Astrocyte (in vitro differentiated cells and primary cell): Measurements from ENCODE around the gene GADD45B.

Source experiments
- EZH2 ChIP-seq: IDR thresholded peaks from 2 replicates; pipeline ENCODE4 v1.6.1; 2012; ENCODE audit warnings: mild to moderate bottlenecking, low read length, inconsistent platforms; ENCODE audit not compliant: insufficient read depth
- TF ChIP-seq, protein P1 (sequence below): IDR thresholded peaks from 2 replicates; pipeline ENCODE4 v1.5.1; 2011; ENCODE audit warnings: low read depth, mild to moderate bottlenecking, inconsistent platforms, low read length, moderate library complexity; ENCODE audit not compliant: insufficient read depth

DNA sequence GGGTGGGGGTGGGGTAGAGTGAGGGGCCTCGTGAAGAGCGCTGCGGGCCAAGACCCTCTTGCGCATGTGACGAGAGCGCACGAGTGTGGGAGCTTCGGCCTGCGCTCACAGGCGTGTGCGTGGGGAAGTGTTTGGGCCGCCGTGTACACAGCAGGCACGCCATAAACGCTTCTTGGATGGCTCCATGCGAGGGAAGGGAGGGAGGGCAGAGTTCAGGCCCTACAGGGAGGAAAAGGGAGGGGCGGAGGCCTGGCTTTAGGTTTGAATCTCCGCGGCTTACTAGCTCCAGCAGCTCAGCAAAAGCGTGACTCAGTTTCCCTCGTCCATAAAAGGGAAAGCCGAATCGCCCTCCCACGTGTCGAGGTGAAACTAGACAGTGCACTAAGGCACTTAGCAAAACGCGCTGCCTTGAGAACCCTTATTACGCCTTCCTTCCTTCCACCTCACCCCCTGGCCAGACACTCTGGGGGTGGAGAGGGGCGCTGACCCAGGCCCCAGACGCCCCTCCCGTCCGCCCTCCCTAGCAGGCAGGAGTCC lies 12.5 kb downstream of the GADD45B start:
- TF ChIP-seq, protein P1, sequence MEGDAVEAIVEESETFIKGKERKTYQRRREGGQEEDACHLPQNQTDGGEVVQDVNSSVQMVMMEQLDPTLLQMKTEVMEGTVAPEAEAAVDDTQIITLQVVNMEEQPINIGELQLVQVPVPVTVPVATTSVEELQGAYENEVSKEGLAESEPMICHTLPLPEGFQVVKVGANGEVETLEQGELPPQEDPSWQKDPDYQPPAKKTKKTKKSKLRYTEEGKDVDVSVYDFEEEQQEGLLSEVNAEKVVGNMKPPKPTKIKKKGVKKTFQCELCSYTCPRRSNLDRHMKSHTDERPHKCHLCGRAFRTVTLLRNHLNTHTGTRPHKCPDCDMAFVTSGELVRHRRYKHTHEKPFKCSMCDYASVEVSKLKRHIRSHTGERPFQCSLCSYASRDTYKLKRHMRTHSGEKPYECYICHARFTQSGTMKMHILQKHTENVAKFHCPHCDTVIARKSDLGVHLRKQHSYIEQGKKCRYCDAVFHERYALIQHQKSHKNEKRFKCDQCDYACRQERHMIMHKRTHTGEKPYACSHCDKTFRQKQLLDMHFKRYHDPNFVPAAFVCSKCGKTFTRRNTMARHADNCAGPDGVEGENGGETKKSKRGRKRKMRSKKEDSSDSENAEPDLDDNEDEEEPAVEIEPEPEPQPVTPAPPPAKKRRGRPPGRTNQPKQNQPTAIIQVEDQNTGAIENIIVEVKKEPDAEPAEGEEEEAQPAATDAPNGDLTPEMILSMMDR = no peak
- no peak for TF ChIP-seq EZH2
